Testis (tissue), 3 donors: ENCODE results near the gene HTR4. TPM values are rescaled to one million over a fixed set of nuclear protein-coding genes. Genes with fewer than 3 reads are reported as not detected.

ENCODE experiments used
- DNase-seq: peaks from one replicate; pipeline ENCODE4 v3.0.0-alpha.2; 2019
- H3K27ac ChIP-seq, 2 donors: fragments of 200-600 bp; sonication (generic); one replicate each; pipeline ENCODE4 v1.5.1; 2019
- H3K27me3 ChIP-seq: fragments of 200-600 bp; sonication (generic); one replicate; pipeline ENCODE4 v1.5.1; 2019
- H3K36me3 ChIP-seq: fragments of 200-600 bp; sonication (generic); one replicate; pipeline ENCODE4 v1.5.1; 2017; ENCODE audit warnings: low read depth; ENCODE audit errors: missing control alignments
- H3K4me1 ChIP-seq: fragments of 200-600 bp; sonication (generic); one replicate; pipeline ENCODE4 v1.5.1; 2019
- H3K4me3 ChIP-seq, 2 donors: fragments of 200-600 bp; sonication (generic); one replicate each; pipeline ENCODE4 v1.5.1; 2017 to 2019
- H3K9me3 ChIP-seq: fragments of 200-600 bp; sonication (generic); one replicate; pipeline ENCODE4 v1.5.1; 2017
- POLR2A ChIP-seq: fragments of 450-650 bp; IDR thresholded peaks from one replicate; pipeline ENCODE4 v1.6.1; 2017; ENCODE audit warnings: antibody characterized with exemption, mild to moderate bottlenecking, moderate library complexity
- WGBS, 2 donors: methylation state at CpG; one replicate each; pipeline ENCODE4 v1.1.5; 2018; 5-methylcytosine and 5-hydroxymethylcytosine counted together
- intact Hi-C: fragments of 100-400 bp; cut with DNase I; formaldehyde crosslinking; loops from one replicate; pipeline ENCODE4 v1.15.1; 2023; ENCODE audit warnings: low total_unique reads
- polyA plus RNA-seq: library from polyadenylated mRNA; stranded (reverse); fragments of 350-450 nt; fragmentation: Illumina TruSeq; extraction: RNeasy Lipid Tissue Mini Kit (QIAGEN cat#74804); gene quantifications from one replicate; pipeline ENCODE4 v1.2.3, GENCODE V29; 2014; ENCODE audit warnings: low read depth, low replicate concordance; ENCODE audit not compliant: insufficient read depth
- total RNA-seq, 2 donors: library from RNA; depleted of rRNA; stranded (reverse); fragments of >200 nt; gene quantifications; one replicate each; pipeline ENCODE4 v1.2.3, GENCODE V29; 2016
- TF ChIP-seq, protein P1 (sequence below), 3 experiments: fragments of 450-650 bp in 2 of 3; fragments of 200-600 bp in 1 of 3; sonication (generic) in 1 of 3; IDR thresholded peaks; one replicate each; pipeline ENCODE4 v1.5.1; 2016 to 2019; ENCODE audit warnings: antibody characterized with exemption in 3 of 3, mild to moderate bottlenecking in 2 of 3, moderate library complexity in 1 of 3

HTR4 gene
- total and polyA plus RNA-seq, 3 donors from 2014 or later, result 0.17 to 0.63 (median 0.56) TPM

DNA sequence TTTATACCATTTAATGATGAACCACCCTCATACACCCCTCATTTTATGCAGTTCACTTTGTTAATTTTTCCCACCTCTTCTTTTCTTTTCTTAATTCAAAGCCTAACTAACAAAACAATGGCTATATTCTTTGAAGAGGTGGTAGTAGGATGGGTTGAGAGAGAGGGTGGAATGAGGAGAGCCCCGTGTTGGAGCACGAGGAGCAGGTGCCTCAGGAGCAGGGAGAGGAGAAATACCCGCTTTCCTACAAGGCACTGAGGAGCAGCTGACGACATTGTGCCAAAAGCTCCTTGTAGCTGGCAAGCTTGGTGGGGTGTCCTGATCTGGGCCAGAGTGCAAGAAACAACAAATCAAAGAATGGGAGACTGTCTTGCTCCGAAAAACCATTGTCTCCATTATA lies 129.6 kb downstream of the HTR4 start:
- Histone ChIP-seq H3K4me1 (no peaks in the 10 kb centered on the region), H3K36me3 (no peaks in the 10 kb centered on the region), H3K4me3 (no peak overlapping the region), H3K9me3 (no peaks in the 10 kb centered on the region), H3K27me3 (no peaks in the 10 kb centered on the region), H3K27ac (no peak overlapping the region)
- TF ChIP-seq POLR2A, result no peak
- TF ChIP-seq, protein P1, sequence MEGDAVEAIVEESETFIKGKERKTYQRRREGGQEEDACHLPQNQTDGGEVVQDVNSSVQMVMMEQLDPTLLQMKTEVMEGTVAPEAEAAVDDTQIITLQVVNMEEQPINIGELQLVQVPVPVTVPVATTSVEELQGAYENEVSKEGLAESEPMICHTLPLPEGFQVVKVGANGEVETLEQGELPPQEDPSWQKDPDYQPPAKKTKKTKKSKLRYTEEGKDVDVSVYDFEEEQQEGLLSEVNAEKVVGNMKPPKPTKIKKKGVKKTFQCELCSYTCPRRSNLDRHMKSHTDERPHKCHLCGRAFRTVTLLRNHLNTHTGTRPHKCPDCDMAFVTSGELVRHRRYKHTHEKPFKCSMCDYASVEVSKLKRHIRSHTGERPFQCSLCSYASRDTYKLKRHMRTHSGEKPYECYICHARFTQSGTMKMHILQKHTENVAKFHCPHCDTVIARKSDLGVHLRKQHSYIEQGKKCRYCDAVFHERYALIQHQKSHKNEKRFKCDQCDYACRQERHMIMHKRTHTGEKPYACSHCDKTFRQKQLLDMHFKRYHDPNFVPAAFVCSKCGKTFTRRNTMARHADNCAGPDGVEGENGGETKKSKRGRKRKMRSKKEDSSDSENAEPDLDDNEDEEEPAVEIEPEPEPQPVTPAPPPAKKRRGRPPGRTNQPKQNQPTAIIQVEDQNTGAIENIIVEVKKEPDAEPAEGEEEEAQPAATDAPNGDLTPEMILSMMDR (IDR thresholded peaks at IDR 0.05), result no peak
- intact Hi-C loops, result no loop called here
- DNase-seq, result no peak
- 88 to 89% methylated on average over 5 of the region's 5 CpGs for WGBS, 2 donors

DNA sequence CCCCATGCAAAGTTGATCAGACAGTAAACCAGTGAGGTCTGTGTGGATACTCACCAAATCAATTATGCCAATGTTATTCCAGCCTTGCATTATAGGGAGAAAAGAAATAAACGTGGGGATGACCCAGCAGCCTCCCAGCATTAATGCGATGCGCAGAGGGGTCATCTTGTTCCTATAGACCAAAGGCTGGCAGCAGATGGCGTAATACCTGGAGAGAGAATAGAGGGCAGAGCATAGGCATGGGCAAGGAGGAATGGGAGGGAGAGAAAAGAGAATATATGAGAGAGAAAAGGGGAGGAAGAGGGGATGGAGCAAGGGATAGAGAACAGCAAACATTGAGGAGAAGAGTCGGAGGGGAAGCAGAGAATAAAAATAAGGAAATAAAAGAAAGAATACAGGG lies 131.2 kb downstream of the HTR4 start:
- Histone ChIP-seq H3K9me3 (no peaks in the 10 kb centered on the region), H3K4me3 (no peak overlapping the region), H3K27ac (no peak overlapping the region), H3K36me3 (no peaks in the 10 kb centered on the region), H3K4me1 (no peaks in the 10 kb centered on the region), H3K27me3 (no peaks in the 10 kb centered on the region)
- 71 to 75% methylated on average over 5 of the region's 5 CpGs for WGBS, 2 donors
- intact Hi-C loops, result no loop called here
- no peak for DNase-seq
- TF ChIP-seq, protein P1 (IDR thresholded peaks at IDR 0.05), result no peak
- TF ChIP-seq POLR2A, result no peak

DNA sequence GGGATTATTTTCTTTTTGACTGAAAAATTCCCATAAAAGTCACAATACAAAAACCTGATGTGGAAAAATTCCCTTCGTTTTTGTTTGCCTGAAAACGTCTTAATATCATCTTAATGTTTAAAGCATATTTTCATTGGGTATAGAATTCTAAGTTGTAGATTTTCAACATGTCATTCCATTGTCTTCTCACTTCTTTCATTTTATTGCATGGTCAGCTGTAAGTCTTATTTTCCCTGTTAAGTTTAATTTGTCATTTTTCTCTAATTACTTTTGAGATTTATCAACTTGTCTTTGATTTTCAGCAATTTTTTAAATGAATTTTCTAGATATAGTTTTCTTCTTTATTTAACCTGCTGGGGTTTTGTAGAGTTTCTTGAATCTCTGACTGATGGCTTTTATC lies 138.9 kb downstream of the HTR4 start:
- intact Hi-C loops, result no loop called here

DNA sequence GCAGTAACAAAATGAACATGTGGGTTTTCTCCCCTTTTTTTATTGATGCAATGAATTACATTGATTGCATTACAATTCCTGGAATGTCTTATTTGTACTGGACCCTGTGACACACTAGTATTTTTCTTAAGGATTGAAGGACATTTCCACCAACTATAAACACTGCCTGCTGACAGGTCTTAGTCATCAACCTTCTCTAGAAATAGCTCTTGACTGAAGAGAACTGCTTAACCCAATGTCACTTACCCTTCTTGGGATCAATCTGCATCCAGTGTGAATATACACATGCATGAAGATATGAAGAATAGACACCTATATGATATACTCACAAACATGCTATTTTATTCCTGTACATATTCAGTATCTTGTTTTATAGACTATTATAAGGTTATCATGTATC lies 140.0 kb downstream of the HTR4 start:
- no peaks in the 10 kb centered on the region for H3K36me3 ChIP-seq
- DNase-seq, result no peak
- no peaks in the 10 kb centered on the region for H3K4me1 ChIP-seq
- no peaks in the 10 kb centered on the region for H3K27me3 ChIP-seq
- H3K27ac ChIP-seq, result no peak overlapping the region
- no peak overlapping the region for H3K4me3 ChIP-seq
- intact Hi-C loops, result no loop called here
- H3K9me3 ChIP-seq, result no peaks in the 10 kb centered on the region
- TF ChIP-seq, protein P1 (IDR thresholded peaks at IDR 0.05), result no peak
- TF ChIP-seq POLR2A, result no peak

More for the DNA sequence above, 138.9 kb downstream of the HTR4 start:
- H3K4me1 ChIP-seq, result no peaks in the 10 kb centered on the region
- H3K9me3 ChIP-seq, result no peaks in the 10 kb centered on the region
- H3K27me3 ChIP-seq, result no peaks in the 10 kb centered on the region
- no peak overlapping the region for H3K27ac ChIP-seq
- WGBS, 2 donors, result 74 to 75% methylated on average over 2 of the region's 2 CpGs
- no peak for DNase-seq
- H3K36me3 ChIP-seq, result no peaks in the 10 kb centered on the region
- H3K4me3 ChIP-seq, result no peak overlapping the region
- TF ChIP-seq, protein P1 (IDR thresholded peaks at IDR 0.05), result no peak
- no peak for TF ChIP-seq POLR2A

DNA sequence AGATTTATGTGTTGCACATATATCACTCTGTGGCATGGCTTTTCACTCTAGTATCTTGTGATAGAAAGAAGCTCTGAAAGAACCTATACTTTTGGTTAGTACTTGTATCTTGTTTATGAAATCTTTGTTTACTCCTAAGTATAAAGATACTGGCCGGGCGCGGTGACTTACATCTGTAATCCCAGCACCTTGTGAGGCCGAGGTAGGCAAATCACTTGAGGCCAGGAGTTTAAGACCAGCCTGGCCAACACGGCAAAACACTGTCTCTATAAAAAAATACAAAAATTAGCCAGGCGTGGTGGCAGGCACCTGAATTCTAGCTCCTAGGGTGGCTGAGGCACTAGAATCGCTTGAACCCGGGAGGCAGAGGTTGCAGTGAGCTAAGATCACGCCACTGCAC lies 141.8 kb downstream of the HTR4 start:
- DNase-seq, result no peak
- WGBS, 2 donors, result 88 to 91% methylated on average over 9 of the region's 9 CpGs
- intact Hi-C loops, result no loop called here
- no peaks in the 10 kb centered on the region for H3K27me3 ChIP-seq
- H3K36me3 ChIP-seq, result no peaks in the 10 kb centered on the region
- TF ChIP-seq, protein P1 (IDR thresholded peaks at IDR 0.05), result no peak
- TF ChIP-seq POLR2A, result no peak
- no peaks in the 10 kb centered on the region for H3K4me1 ChIP-seq
- no peak overlapping the region for H3K27ac ChIP-seq
- H3K4me3 ChIP-seq, result no peak overlapping the region
- H3K9me3 ChIP-seq, result no peaks in the 10 kb centered on the region
